T follicular helper cell (primary cell): Measurements from ENCODE around the gene LRP1B.

Experiments
- DNase-seq: peaks from one replicate; pipeline ENCODE4 v3.0.0-alpha.2; 2020; ENCODE audit warnings: low read depth

The LRP1B gene

DNA sequence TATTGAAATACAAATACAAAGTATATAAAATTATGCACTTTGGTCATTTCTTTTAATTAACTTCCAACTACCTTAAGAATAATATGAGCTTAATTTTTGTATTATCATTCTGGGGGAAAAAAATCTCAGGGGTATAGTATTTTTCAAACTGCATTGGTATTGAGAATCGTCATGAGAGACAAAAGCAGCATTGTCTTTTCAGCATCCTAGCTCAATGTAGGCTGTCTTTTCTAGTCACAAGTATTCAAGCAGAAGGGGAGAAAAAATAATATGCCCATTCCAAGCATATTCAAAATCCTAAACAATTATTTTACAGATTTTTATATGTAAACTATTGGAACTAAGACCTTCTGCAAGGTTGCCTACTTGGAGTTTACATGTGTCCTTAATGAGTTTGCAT is 693.3 kb downstream of the LRP1B start:
- DNase-seq: no peak

DNA sequence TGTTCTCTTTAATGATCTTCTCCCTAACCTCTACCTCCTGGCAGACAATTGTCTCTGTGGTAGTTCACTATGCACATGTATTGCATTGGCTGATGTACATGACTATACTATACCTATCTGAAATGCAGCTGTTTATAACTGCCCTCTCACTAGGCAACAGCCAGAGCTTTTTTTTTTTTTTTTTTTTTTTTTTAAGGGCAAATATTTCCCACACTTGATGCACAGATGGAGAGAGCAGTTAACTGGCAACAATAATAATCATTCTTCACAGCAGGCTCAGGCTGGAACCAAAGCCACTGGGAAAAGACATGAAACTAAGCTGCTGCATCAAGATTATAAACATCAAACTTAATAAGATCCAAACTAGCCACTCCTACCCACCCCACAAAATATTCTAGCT is 707.7 kb downstream of the LRP1B start:
- DNase-seq: no peak

DNA sequence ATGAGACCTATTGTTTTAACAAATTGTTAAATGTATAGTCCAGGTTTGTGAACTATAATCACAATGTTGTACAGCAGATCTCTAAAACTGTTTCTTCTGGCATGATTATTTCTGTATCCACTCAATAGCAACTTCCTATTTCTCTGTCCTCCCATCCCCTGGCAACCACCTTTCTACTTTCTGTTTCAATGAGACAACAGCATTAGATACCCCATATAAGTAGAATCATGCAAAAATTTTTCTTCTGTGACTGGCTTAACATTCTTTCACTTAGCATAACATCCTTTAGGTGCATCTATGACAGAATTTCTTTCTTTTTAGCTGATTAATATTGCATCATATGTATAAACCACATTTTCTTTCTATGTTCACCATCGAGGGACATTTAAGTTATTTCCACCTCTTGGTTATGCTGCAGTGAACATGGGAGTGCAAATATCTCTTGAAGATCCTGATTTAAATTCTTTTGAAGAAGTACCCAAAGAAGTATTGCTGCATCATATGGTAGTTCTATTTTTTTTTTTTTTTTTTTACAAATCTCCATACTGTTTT is 713.5 kb downstream of the LRP1B start:
- no peak for DNase-seq

DNA sequence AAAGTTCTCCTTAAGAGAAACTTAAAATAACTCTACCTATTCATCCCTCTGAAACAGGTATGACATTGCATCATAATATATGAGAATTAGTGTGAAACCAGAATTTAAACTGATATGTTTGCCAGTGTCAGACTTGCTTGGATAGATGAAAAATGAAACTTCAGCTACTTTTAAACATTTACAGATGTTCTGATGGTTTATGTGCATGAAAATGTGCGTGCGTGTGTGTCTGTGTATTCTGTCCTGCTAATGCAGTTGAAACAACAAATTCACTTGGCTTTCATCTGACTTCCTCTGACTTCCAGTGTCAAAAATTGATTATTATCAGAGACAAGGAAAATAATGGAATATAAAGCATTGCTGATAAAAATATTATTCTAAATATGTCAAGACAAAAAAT is 719.4 kb downstream of the LRP1B start:
- DNase-seq: no peak

DNA sequence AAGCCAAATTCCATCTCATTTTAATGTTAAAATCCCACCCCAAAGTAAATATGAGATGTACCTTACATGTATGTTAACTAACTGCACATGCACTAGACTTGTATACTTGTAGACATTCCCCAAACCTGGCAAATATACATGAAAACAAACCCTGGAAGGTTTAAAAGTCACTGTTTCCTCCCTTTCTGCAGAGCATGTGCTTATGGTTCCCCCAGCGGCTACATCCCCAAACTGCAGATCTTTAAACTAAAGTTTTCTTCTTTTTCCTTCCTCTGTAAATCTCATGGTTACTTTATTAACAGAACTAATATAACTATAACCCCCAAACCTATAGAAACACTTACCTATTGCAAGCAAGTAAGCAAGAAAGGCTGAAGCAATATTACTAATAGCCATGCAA is 731.5 kb downstream of the LRP1B start:
- no peak for DNase-seq

DNA sequence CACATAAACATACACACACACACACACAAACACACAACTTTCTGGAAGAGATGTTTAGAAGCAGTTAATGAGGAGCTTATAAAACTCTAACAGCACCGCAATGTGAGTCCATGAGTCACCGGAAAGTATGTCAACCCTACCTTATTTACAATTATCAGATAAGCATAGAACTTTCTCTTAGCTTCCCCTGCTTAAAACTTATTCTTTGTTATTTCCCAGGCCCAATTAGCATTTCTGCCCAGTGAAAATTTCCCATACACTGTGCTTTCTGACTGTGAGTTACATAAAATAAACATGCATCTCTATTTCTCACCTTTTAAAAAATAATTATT is 737.6 kb downstream of the LRP1B start:
- no peak for DNase-seq

DNA sequence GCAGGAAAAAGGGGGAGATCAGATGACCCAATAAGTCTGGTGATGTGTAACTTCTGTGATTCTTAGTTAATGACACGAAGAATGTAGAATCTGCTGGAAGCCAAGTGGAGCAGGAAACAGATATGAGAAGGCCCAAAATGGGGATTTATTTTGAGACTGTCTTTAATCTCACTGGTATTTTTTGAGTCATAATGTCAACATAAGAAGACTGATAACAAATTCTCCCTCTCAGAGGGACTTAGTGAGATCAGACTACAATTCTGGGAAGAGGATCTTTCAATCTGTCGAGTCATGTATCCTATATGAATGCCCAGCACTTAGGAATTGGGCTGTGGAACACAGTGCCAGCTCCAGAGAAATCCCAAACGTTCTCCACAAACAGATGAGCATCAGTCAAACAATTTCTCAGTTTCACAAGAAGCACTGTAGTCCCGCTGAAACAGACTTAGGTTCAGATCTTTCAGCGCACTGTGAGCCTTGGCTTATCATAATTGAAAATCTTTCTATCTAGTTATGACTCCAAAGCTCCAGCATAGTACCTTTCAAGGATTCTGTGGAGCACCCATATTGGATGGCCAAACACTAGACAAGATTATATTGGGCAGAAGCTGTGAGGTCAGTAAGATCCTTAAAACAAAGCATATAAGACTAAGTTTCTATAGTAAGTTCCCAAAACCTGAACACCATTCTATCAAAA is 738.2 kb downstream of the LRP1B start:
- no peak for DNase-seq

DNA sequence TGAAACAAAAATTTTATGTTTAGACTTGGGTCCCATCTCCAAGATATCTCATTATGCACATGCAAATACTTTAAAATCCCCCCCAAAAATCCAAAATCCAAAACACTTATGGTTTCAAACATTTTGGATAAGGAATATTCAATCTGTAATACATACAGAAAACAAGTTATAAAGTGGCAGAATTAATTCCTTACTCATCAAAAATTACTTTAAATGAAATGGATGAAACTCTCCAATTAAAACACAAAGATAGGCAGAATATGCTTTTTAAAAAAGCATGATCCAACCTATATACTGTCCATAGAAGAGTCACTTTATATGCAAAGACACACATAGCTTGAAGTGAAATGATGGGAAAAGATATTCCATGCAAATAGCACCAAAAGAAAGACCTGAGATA is 744.6 kb downstream of the LRP1B start:
- DNase-seq: no peak

DNA sequence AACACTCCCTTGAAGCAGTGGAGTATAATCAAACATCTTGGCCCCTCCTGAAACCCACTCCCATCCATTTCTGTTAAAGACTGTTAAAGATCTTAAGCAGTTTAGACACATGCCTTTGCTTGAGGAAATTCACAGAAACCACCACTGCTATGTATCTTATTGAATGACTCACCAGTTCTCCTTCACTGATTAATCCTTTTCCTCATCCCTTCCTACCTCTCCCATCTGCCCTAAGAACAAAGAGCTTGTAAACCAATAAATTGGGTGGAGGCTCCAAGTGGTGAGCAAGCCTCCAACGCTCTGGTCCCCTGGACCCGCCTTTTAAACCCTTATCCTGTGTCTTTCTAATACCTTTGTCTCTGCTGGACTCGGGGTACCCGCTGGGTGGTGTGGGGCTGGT is 746.1 kb downstream of the LRP1B start:
- DNase-seq: no peak

DNA sequence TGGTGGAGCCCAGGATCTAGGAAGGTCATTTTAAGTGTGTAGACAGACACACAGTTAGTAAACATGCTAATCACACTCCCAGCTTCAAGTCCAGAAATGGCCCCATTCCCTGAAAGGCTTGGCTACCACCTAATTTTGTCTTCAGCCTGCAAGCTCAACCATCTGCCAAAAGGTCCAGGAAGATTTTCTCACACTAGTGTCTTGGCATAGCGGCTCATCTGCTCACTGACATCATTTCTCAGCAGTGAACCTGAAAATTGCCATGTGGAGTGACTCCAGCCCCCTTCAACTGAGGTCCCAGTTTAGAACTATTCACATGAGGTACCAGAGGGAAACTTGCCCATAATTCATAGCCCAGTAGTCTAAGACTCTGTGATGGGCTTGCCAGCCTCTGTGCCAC is 748.9 kb downstream of the LRP1B start:
- DNase-seq: no peak

DNA sequence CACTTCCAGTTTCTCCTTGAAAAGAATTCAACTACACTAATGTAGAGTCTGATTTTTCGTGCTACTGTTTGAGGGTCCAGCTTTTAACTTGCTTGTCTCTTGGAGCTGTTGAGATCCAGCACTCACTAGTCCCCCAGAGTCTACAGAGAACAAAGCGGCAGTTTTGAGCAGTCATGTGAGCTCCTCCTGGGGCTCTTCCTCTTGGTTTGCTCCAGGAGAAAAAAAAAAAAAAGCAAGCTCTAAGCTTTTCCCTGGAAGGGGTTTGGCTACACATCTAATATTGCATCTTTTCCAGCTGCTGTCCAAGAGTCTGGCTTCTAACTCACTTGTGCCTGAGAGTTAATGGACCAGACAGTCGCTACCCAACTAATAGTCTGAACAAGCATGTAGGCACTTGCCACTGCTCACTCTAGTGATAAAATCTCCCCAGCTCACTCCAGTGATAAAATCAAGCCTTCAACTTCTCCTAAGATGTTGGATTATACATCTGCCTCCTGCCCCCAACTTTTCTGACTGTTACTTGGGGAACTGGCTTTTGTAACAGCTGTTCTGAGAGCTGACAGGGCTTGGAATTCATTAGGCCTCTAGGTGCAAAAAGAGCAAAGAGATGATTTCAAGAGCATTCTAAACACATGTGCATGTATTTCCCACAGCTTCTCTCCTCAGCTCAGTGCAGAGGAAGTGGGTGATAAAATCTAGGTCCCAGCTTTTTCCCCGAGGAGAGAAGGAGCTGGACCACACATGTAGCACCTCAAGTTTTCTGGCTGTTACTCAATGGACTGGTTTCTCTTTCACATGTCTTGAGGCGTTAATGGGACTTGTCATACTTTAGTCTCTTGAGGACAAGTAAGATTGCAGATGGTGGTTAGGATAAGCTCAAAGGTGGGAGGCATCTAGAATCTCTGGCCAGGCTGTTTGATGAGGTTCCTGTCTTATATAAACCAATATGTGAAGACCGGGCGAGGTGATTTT is 750.5 kb downstream of the LRP1B start:
- no peak for DNase-seq

DNA sequence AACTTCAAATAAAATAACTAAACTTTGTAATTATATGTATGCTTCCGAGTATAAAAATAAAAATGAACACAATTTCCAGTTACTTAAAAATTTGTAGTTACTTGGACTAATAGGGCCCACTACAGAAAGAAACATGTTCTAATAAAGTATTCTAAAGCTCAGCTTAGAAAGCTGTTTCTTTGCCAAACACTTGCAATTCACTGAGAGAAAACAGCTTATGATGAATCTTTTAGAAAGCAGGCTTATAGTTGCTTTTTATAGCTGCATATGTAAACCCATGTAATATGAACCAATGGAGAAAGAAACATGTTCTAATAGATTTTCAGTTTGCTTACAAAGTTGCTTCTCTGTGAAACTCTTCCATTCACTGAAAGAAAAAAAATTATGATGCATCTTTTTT is 766.0 kb downstream of the LRP1B start:
- no peak for DNase-seq

DNA sequence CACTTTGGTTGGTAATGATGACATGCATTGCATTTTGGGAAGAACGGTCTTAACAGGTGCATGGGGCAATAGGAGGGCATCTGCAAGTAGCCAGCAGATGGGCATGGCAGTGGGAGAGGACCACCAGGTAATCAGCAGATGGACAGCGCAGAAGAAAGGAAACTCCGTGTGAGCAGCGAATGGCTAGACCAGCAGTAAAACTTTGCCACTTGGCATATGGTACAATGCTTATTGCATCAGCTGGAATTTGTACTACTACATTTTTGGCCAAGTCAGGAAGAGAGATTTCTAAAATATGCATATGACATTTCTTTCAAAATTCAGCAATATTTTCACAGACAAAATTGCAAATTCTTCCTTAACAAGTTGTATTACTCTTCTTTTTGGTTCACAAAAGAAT is 768.5 kb downstream of the LRP1B start:
- DNase-seq: no peak

DNA sequence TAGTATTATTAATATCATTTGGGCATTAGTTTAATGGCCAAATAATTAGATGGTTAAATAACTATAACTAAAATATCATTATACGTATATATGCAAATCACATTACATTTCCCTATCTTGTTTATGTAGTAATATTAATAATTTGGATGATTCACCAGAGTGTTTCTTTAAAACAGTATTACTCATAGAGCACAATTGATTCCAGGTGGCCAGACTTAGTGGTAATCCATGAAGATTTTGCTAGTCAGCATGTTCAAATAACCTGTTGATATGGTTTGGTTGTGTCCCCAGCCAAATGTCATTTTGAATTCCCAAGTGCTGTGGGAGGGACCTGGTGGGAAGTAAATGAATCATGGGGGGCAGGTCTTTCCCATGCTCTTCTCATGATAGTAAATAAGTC is 782.3 kb downstream of the LRP1B start:
- DNase-seq: no peak

DNA sequence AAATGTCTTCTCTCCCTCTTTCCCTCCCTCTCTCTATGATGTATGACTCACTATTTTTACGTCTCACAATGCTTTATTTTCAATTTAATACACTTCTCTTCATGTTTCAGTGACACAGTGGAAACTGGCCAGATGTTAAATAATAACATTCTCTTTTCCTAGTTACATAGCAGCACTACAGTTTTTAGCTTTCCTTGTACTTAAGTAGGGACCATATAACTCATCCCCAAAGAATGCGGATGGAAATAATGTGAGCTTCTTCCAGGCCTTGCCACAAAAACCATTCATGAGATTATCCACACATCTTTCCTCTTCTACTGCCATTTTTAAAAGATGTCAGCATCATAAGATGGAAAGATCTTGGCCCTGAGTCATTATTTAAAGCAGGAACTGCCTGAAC is 789.4 kb downstream of the LRP1B start:
- no peak for DNase-seq

DNA sequence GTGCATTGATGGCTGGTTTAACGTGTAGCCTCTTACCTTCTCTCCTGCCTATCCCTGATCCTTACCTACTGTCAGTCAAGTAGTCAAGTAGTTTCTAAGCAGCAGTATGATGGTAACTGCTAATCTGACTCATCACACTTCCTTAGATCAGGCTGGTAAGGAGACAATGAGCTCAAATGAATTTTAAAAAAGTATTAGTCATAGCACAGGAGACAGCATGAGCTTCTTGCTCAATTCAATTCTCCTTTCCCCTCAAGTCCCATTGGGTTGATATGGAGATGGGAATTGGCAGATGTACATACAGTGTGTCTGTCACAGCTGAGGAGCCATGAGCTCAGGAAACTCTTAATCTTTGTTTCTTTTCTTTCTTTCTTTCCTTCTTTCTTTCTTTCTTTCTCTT is 799.7 kb downstream of the LRP1B start:
- DNase-seq: no peak

DNA sequence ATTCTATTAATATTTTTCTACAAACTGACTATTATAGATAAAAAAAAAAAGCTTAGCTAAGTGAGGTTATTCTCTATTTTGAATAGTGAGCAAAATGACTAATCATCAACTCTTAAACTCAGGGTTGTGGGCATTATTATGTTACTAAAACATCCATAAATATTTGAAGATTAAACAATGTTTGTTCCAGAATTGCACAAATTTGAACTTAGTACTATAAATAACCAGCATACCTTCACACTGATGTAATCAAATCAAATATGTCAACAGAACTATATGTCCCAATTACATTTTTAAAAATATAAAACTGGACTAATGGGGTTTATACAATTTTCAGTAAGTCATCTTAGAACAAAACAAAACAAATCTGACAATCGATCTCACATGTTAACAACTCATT is 800.9 kb downstream of the LRP1B start:
- DNase-seq: no peak

DNA sequence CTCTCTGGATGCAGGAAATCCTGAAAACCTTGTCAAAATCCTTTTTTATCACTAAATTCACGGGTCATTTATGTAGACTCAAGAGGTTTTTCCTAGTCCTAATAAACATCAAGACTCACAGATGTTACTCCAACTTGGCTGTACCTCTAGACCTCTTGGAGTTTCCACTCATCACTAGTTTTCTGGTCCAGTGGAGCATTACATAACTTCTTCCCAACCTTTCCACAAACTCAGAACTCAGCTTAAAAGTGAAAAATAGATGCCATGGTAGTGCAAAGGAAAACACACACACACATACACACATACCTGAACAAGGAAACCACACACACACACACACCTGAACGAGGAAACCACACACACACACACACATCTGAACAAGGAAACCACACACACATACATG is 807.2 kb downstream of the LRP1B start:
- DNase-seq: no peak

DNA sequence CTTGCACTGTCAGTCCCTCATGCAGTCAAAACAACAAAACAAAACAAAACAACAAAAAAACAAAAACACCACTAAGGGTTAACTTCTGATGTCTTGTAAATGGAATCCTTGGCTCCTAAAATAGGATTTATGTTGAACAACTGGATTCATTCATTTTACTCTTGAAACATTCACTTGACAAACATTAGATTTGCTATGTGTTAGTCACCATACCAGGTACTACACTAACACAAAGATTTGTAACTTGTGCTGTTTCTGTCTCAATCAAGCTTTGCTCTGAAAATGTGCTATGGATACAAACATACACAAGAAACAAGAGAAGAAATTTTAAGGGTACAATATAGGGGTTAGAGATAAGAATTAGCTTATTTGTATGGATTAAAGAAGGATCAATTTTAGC is 812.8 kb downstream of the LRP1B start:
- DNase-seq: no peak

DNA sequence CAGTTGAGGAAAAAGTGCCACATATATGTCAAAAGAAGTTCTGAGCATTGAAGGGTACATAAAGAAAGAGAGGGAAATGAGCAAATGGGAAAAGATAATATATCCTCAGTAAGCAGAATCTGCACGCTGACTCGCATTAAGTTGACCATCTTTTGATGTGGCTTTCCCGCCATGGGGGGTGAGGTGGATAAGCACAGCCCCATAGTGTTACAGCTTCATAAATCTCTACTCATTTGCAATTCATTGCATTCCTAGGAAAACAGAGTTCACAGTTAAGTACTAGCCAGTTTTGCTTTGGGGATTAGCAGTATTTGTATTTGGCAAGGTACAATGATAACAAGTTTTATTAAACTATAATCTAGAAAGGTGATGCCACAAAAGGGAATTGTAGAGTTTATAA is 814.2 kb downstream of the LRP1B start:
- no peak for DNase-seq

DNA sequence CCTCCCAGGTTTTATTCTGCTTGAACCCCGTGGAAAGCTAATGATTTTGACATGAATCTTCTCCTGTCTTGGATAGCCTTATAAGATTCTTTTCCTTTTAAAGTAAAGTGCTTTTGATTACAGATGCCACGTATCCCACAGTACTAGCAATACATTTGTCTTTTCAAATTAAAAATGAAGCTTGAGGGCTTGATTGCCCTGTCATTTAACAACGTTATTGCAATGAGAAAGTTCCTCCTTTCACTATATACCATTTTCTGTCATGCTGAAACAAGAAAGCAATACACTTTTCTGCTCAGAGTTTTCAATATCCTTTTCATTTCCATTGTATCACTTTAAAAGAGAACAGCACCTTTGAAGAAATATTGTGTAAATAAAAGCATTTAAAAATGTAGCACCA is 814.7 kb downstream of the LRP1B start:
- DNase-seq: no peak

DNA sequence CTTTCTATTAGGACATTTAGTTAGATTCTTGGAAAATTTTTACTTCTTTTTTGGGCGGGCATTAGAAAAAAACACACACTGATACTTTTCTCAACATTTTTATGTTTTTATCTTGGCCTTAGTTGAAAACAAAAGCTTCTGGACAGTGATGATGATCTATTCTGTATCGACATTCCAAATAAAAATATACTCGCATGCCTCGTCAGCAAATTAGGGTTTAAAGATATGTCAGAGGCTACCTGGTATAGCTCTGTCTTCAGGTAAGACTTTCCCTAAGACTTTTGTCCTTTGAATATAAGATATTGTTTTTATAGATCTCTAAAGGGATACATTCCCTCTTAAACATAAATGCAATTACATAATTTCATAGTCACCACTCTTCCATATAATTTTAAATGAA is 816.8 kb downstream of the LRP1B start:
- DNase-seq: no peak

DNA sequence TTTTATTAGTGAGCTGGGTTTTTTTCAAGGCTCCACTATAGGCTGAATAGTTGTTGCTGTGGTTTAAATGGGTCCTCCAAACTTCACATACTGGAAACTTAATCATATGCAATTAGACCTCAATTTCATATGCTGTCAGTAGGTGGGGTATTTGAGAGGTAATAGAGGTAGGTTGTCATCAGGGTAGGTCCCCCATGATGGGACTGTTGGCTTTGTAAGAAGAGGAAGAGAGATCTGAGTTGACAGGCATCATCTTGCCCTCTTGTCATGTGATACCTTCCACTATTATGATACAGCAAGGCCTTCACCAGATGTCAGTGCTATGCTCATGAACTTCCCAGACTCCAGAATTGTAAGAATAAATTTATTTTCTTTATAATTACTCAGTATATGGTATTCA is 819.4 kb downstream of the LRP1B start:
- DNase-seq: no peak
